H1 (cell line): ENCODE data around the gene YIF1B. TPM values are rescaled to one million over a fixed set of nuclear protein-coding genes. Genes with fewer than 3 reads are reported as not detected.

ENCODE experiments used
- BACH1 ChIP-seq: IDR thresholded peaks from 2 replicates; pipeline ENCODE4 v1.6.1; 2012; ENCODE audit warnings: low read length, improper control_type of control experiment
- polyA plus RNA-seq, 7 experiments: library from polyadenylated mRNA; depleted of rRNA in 3 of 7; stranded (reverse) in 5 of 7; unstranded in 2 of 7; fragments of >200 nt in 5 of 7; fragments of 200-250 nt in 2 of 7; gene quantifications; 1 replicate in 5 of 7; 2 replicates in 1 of 7; 4 replicates in 1 of 7; pipeline versions ENCODE4 v1.2.1 to v1.2.3, GENCODE V29; 2011 to 2013; ENCODE audit warnings: missing spikeins in 2 of 7, mixed read lengths in 2 of 7
- total RNA-seq: library from RNA; stranded (reverse); fragmentation: NEBNext Ultra II Directional; extraction: Animal tissue kit (Norgen Biotek cat#: 25700); gene quantifications from 2 replicates; pipeline ENCODE4 v1.2.1, GENCODE V29; 2021

The YIF1B gene
- total and polyA plus RNA-seq, 2 of the 8 experiments (the other 6 are each of a cell fraction or from before 2014, with no cell fraction given) = 89.6 to 305 TPM

DNA sequence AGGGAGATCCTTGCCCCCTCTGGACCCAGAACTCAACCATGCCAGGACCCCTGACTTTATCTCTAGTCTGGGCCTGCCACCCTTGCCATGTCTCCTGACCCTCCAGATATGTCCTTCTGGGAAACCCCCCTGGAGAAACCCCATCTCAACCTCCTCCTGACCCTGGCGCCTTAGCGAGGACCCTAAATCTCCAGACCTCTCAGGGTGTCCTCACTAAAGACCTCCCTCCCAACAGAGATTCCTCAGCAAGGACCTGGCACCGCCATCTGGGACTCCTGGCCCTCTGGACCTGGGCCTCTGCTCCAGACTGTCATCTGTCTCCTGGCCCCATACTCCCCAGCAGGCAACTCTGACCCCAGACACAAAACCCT is 5.2 kb upstream of the YIF1B start (continued):
- no peak for TF ChIP-seq BACH1
